ENCODE data around the gene TMEM89. TPM values are rescaled to one million over a fixed set of nuclear protein-coding genes. Genes with fewer than 3 reads are reported as not detected.

TMEM89 gene
- total RNA-seq, 1 experiment from 2014 or later = 0.74 TPM

DNA sequence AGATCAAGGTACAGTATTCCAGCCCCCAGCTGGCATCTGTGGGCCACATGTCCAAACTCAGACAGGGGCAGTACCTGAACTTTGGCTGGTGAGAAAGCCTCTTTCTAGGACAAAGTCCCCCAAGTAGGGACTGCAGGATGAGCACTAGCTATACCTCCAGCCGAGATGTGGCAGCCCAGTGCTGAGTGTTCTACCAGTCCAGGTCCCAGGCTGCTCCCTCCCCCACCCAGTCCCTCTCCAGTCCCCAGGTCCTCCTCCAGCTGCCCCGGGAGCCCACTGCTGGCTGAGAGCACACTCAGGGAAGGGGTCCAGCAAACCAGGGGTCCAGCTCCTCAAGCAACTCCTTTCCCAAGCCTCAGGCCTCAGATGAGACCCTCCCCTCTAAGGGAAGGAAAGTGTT lies 12.2 kb upstream of the TMEM89 start:
- Histone ChIP-seq H4K91ac (ENCODE audit: insufficient read length, low read depth, low read length) (no peak overlapping the region), H2BK5ac (ENCODE audit: insufficient read length, low read length) (no peak overlapping the region), H3K4me1 (ENCODE audit: insufficient read depth, low read length) (peaks cover 2% of the 10 kb centered on the region), H3K56ac (ENCODE audit: insufficient read length, low read depth, low read length) (no peak overlapping the region), H2BK15ac (ENCODE audit: low read depth, low read length) (no peak overlapping the region), H3K79me2 (ENCODE audit: insufficient read depth, low read length) (no peaks in the 10 kb centered on the region), H3K14ac (ENCODE audit: insufficient read depth, low read length) (no peak overlapping the region), H3K23ac (ENCODE audit: insufficient read length, low read depth, low read length) (no peak overlapping the region), H3K4me2 (ENCODE audit: insufficient read depth, insufficient read length, low read length) (peak overlapping the region; percentile 76), H4K5ac (ENCODE audit: insufficient read length, low read depth, low read length) (no peak overlapping the region), H3K4ac (ENCODE audit: low read depth, low read length) (no peak overlapping the region), H3K27me3 (ENCODE audit: insufficient read depth, low read length) (no peaks in the 10 kb centered on the region), H2AK5ac (ENCODE audit: insufficient read length, low read length) (no peak overlapping the region), H3K9ac (ENCODE audit: extremely low read depth, insufficient read length, low read length) (no peak overlapping the region), H3K9me3 (ENCODE audit: control insufficient read depth, low read depth, low read length) (no peaks in the 10 kb centered on the region), H3T11ph (ENCODE audit: low read length) (no peak overlapping the region), H3K27ac (ENCODE audit: insufficient read length, low read depth, low read length) (no peak overlapping the region), H2BK12ac (ENCODE audit: insufficient read length, low read depth, low read length) (no peak overlapping the region), H2BK20ac (ENCODE audit: low read depth, low read length, poor library complexity, severe bottlenecking) (no peak overlapping the region), H2AFZ (ENCODE audit: low read length) (no peak overlapping the region), H3K18ac (ENCODE audit: insufficient read length, low read depth, low read length) (no peak overlapping the region), H4K20me1 (ENCODE audit: control insufficient read depth, insufficient read depth, insufficient read length) (peaks cover 2% of the 10 kb centered on the region), H3K23me2 (ENCODE audit: insufficient read length, low read depth, low read length, poor library complexity, severe bottlenecking) (peaks cover 6% of the 10 kb centered on the region), H3K79me1 (ENCODE audit: insufficient read depth, low read depth, low read length, poor library complexity, severe bottlenecking) (no peaks in the 10 kb centered on the region), H2BK120ac (ENCODE audit: low read depth, low read length, poor library complexity, severe bottlenecking) (no peak overlapping the region), H4K8ac (replicated peaks; ENCODE audit: insufficient read length, low read depth, low read length) (no peak overlapping the region)
- no peak overlapping the region for H3K27ac Mint-ChIP-seq
- H3K4me3 Mint-ChIP-seq = peak overlapping the region; percentile 79 to 90; a peak in 4 of 5 replicates
- WGBS (ENCODE audit: extremely low coverage, insufficient read length, low lambda C conversion rate) = no CpG with 5 or more reads among the region's 2 CpGs
- H3K36me3 Mint-ChIP-seq (ENCODE audit: insufficient read depth in 1 of 3, low read depth in 3 of 3) = peaks cover 23 to 59% (median 58%) of the 10 kb centered on the region in 3 experiments; a peak in 6 of 7 replicates
- no peaks in the 10 kb centered on the region; the same call in 1 of the 2 replicates for H3K27me3 Mint-ChIP-seq (ENCODE audit: low read depth)
- H3K9me3 Mint-ChIP-seq = no peaks in the 10 kb centered on the region
- H3K4me1 Mint-ChIP-seq = peaks cover 28 to 31% of the 10 kb centered on the region in 2 experiments
- TF ChIP-seq, protein P1, sequence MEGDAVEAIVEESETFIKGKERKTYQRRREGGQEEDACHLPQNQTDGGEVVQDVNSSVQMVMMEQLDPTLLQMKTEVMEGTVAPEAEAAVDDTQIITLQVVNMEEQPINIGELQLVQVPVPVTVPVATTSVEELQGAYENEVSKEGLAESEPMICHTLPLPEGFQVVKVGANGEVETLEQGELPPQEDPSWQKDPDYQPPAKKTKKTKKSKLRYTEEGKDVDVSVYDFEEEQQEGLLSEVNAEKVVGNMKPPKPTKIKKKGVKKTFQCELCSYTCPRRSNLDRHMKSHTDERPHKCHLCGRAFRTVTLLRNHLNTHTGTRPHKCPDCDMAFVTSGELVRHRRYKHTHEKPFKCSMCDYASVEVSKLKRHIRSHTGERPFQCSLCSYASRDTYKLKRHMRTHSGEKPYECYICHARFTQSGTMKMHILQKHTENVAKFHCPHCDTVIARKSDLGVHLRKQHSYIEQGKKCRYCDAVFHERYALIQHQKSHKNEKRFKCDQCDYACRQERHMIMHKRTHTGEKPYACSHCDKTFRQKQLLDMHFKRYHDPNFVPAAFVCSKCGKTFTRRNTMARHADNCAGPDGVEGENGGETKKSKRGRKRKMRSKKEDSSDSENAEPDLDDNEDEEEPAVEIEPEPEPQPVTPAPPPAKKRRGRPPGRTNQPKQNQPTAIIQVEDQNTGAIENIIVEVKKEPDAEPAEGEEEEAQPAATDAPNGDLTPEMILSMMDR (conservative IDR thresholded peaks at IDR 0.05) = no peak
- no peak for DNase-seq

Data from H9 (cell line).